HG03108 (cell line): Measurements from ENCODE around the gene CENPS.

Source experiments
- ATAC-seq: cut with Tn5 transposase; IDR thresholded peaks from one replicate; pipeline ENCODE4 v1.9.1; 2021; ENCODE audit warnings: moderate library complexity; ENCODE audit not compliant: unreplicated experiment

CENPS gene

DNA sequence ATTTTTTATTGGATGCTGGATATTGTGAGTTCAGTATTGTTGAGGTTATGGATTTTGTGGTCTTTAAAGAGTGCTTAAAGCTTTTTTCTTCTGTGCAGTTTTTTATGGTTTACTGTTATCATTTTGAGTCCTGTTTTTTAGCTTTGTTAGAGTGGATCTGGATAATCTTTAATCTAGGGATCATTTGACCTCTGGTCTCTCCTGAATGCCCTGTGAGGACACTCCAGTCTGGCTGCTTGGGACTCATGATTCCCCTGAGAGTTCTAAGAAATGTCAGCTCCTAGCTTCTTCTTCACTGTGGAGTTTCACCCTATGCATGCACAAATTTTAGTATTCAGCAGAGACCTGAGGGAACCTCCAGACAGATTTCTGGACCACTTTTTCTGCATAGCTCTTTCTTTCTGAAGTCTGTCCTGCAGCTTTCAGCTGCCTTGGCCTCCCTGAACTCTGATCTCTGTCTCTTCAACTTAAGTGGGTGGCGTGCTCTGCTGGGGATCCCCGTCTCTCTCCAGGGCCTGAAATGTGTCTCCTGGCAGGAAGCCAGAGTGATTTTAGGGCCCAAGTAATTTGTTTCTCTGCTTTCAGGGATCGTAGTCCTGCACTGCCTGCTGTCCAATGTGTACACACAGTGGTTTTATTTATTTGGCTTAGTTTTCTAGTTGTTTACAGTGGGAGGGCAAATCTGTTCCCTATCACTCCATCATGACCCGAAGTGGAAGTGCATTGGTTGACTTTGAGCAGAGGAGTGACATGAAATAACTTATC, 59.2 kb downstream of the CENPS start:
- ATAC-seq, result no peak

DNA sequence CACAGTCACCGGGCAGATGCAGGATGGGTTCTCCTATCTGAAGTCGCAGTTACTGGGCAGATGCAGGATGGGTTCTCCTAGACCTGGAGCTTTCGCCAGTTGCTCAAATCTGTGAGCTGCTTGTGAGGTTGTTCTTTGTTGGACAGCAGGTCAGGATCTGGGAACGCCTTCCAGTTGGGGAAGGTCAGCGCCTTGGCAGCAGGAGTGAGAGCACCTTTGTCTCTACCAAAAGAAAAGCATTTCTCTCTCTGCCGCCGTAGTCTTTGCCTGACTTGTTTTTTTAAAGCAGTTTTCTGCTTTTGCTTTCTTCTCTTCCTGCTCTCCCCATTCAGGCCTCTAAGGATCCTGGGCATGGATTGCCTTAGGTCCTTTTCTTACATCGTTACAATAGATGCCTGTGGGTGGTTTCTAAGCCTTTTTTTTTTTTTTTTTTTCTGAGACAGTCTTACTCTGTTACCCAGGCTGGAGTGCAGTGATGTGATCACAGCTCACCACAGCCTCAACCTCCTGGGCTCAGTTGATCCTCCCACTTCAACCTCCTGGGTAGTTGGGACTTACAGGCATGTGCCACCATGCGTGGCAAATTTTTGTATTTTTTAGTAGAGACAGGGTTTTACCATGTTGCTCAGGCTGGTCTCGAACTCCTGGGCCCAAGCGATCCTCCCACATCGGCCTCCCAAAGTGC, 60.2 kb downstream of the CENPS start:
- no peak for ATAC-seq
